ENCODE data around the gene MUCL1. TPM values are rescaled to one million over a fixed set of nuclear protein-coding genes. Genes with fewer than 3 reads are reported as not detected.

Gene MUCL1
- total RNA-seq, 1 experiment from 2014 or later, result not detected

GRCh38 chr12:54868690-54869089, 14.4 kb downstream of the MUCL1 start:
- H2BK120ac ChIP-seq (ENCODE audit: low read depth, low read length, poor library complexity, severe bottlenecking), result no peak overlapping the region
- no peak overlapping the region for H3K14ac ChIP-seq (ENCODE audit: insufficient read depth, low read length)
- peaks cover 6 to 13% of the 10 kb centered on the region in 2 experiments for H3K4me1 Mint-ChIP-seq
- no peaks in the 10 kb centered on the region for H3K79me2 ChIP-seq (ENCODE audit: insufficient read depth, low read length)
- no peaks in the 10 kb centered on the region for H3K9me3 ChIP-seq (ENCODE audit: control insufficient read depth, low read depth, low read length)
- H3T11ph ChIP-seq (ENCODE audit: low read length), result no peak overlapping the region
- no peak overlapping the region for H2BK5ac ChIP-seq (ENCODE audit: insufficient read length, low read length)
- no peaks in the 10 kb centered on the region for H3K27me3 ChIP-seq (ENCODE audit: insufficient read depth, low read length)
- H3K9ac ChIP-seq (ENCODE audit: extremely low read depth, insufficient read length, low read length), result no peak overlapping the region
- no peak for DNase-seq
- H3K9me3 Mint-ChIP-seq, result peaks cover 2 to 3% of the 10 kb centered on the region in 2 experiments; a peak in 2 of 5 replicates
- no peak overlapping the region for H3K27ac Mint-ChIP-seq
- TF ChIP-seq CTCF (conservative IDR thresholded peaks at IDR 0.05), result no peak
- H2BK15ac ChIP-seq (ENCODE audit: low read depth, low read length), result no peak overlapping the region
- no peak overlapping the region for H4K8ac ChIP-seq (replicated peaks; ENCODE audit: insufficient read length, low read depth, low read length)
- no peak overlapping the region for H4K5ac ChIP-seq (ENCODE audit: insufficient read length, low read depth, low read length)
- no peak overlapping the region for H3K18ac ChIP-seq (ENCODE audit: insufficient read length, low read depth, low read length)
- H3K23me2 ChIP-seq (ENCODE audit: insufficient read length, low read depth, low read length, poor library complexity, severe bottlenecking), result no peaks in the 10 kb centered on the region
- H2AFZ ChIP-seq (ENCODE audit: low read length), result no peak overlapping the region
- no peaks in the 10 kb centered on the region for H3K27me3 Mint-ChIP-seq (ENCODE audit: low read depth)
- peaks cover 0 to 3% (median 0%) of the 10 kb centered on the region in 3 experiments; a peak in 2 of 7 replicates for H3K36me3 Mint-ChIP-seq (ENCODE audit: insufficient read depth in 1 of 3, low read depth in 3 of 3)
- no peak overlapping the region for H3K4me2 ChIP-seq (ENCODE audit: insufficient read depth, insufficient read length, low read length)
- H3K79me1 ChIP-seq (ENCODE audit: insufficient read depth, low read depth, low read length, poor library complexity, severe bottlenecking), result no peaks in the 10 kb centered on the region
- H4K20me1 ChIP-seq (ENCODE audit: control insufficient read depth, insufficient read depth, insufficient read length), result no peaks in the 10 kb centered on the region
- no peak overlapping the region for H2BK20ac ChIP-seq (ENCODE audit: low read depth, low read length, poor library complexity, severe bottlenecking)
- no CpG with 5 or more reads among the region's 2 CpGs for WGBS (ENCODE audit: extremely low coverage, insufficient read length, low lambda C conversion rate)
- H3K4me3 Mint-ChIP-seq, result no peak overlapping the region
- no peak overlapping the region for H4K91ac ChIP-seq (ENCODE audit: insufficient read length, low read depth, low read length)
- H2AK5ac ChIP-seq (ENCODE audit: insufficient read length, low read length), result no peak overlapping the region
- H3K4me1 ChIP-seq (ENCODE audit: insufficient read depth, low read length), result no peaks in the 10 kb centered on the region
- H3K27ac ChIP-seq (ENCODE audit: insufficient read length, low read depth, low read length), result no peak overlapping the region
- H3K56ac ChIP-seq (ENCODE audit: insufficient read length, low read depth, low read length), result no peak overlapping the region
- no peak overlapping the region for H2BK12ac ChIP-seq (ENCODE audit: insufficient read length, low read depth, low read length)
- no peak overlapping the region for H3K4ac ChIP-seq (ENCODE audit: low read depth, low read length)
- no peak overlapping the region for H3K23ac ChIP-seq (ENCODE audit: insufficient read length, low read depth, low read length)
